Neural cell (in vitro differentiated cells): ENCODE measurements around the gene MINAR1.

Source experiments
- CTCF ChIP-seq: fragments of 450-650 bp; IDR thresholded peaks from 2 replicates; pipeline ENCODE4 v1.5.1; 2014; ENCODE audit warnings: antibody characterized with exemption, mild to moderate bottlenecking, moderate library complexity; ENCODE audit not compliant: poor library complexity, severe bottlenecking
- EZH2 ChIP-seq: fragments of 200-600, 300-800 bp; shearing (Covaris generic), sonication (generic); IDR thresholded peaks from 2 replicates; pipeline ENCODE4 v1.6.1; 2014; ENCODE audit warnings: antibody characterized with exemption, low read length, borderline replicate concordance, mild to moderate bottlenecking; ENCODE audit not compliant: insufficient read depth, poor library complexity, severe bottlenecking
- POLR2AphosphoS5 ChIP-seq: IDR thresholded peaks from 2 replicates; pipeline ENCODE4 v1.6.1; 2012
- TAF1 ChIP-seq: IDR thresholded peaks from 2 replicates; pipeline ENCODE4 v1.6.1; 2012; ENCODE audit warnings: low read depth

- TF ChIP-seq POLR2AphosphoS5, result no peak
- TF ChIP-seq TAF1, result no peak
- no peak for TF ChIP-seq CTCF
- no peak for TF ChIP-seq EZH2
Measured at GRCh38 chr15:79442911-79443310, 10.8 kb downstream of the MINAR1 start.
